Liver (tissue), 9 donors: ENCODE results near the gene SMIM23. TPM values are rescaled to one million over a fixed set of nuclear protein-coding genes. Genes with fewer than 3 reads are reported as not detected.

Source experiments
- DNase-seq: peaks from one replicate; pipeline ENCODE4 v3.0.0-alpha.2; 2017; ENCODE audit warnings: low spot score
- H3K27ac ChIP-seq, 2 donors: one replicate each; pipeline ENCODE4 v1.7.0; 2013; ENCODE audit warnings: inconsistent platforms in 2 of 2, low read length in 2 of 2, control low read depth in 1 of 2, low read depth in 1 of 2, mild to moderate bottlenecking in 1 of 2
- H3K27me3 ChIP-seq, 4 donors: one replicate each; pipeline versions ENCODE4 v1.6.1 to v1.7.0; 2013; ENCODE audit warnings: low read length in 3 of 4, inconsistent platforms in 1 of 4, mild to moderate bottlenecking in 1 of 4, moderate library complexity in 1 of 4; ENCODE audit not compliant: control insufficient read depth in 4 of 4, insufficient read depth in 4 of 4
- H3K36me3 ChIP-seq, 4 donors: one replicate each; pipeline versions ENCODE4 v1.6.1 to v1.7.0; 2013; ENCODE audit warnings: low read length in 3 of 4, mild to moderate bottlenecking in 3 of 4, low read depth in 1 of 4, moderate library complexity in 1 of 4; ENCODE audit not compliant: control insufficient read depth in 4 of 4, insufficient read depth in 3 of 4
- H3K4me1 ChIP-seq, 4 donors: one replicate each; pipeline versions ENCODE4 v1.6.1 to v1.7.0; 2013; ENCODE audit warnings: low read length in 3 of 4, mild to moderate bottlenecking in 3 of 4, moderate library complexity in 1 of 4; ENCODE audit not compliant: control insufficient read depth in 4 of 4, insufficient read depth in 4 of 4
- H3K4me3 ChIP-seq, 3 donors: one replicate each; pipeline versions ENCODE4 v1.6.1 to v1.7.0; 2013; ENCODE audit warnings: low read length in 3 of 3, control low read depth in 1 of 3, low read depth in 1 of 3, mild to moderate bottlenecking in 1 of 3
- H3K9ac ChIP-seq, 2 donors: one replicate each; pipeline ENCODE4 v1.7.0; 2013; ENCODE audit warnings: low read length in 2 of 2, mild to moderate bottlenecking in 2 of 2, moderate library complexity in 2 of 2, control low read depth in 1 of 2, low read depth in 1 of 2
- H3K9me3 ChIP-seq, 4 donors: one replicate each; pipeline versions ENCODE4 v1.6.1 to v1.7.0; 2013; ENCODE audit warnings: low read length in 3 of 4; ENCODE audit not compliant: control insufficient read depth in 4 of 4
- CTCF ChIP-seq: fragments of 150-350 bp; IDR thresholded peaks from 2 replicates; pipeline ENCODE4 v1.5.1; 2017; ENCODE audit warnings: improper control_type of control experiment, low read depth, low read length; ENCODE audit not compliant: missing input control
- EGR1 ChIP-seq, 2 donors: IDR thresholded peaks; 2 replicates each; pipeline ENCODE4 v1.6.1; 2016 to 2018; ENCODE audit warnings: antibody characterized with exemption in 2 of 2, low read depth in 2 of 2
- FOXA1 ChIP-seq: IDR thresholded peaks from 2 replicates; pipeline ENCODE4 v1.6.1; 2016; ENCODE audit warnings: antibody characterized with exemption
- FOXA2 ChIP-seq: IDR thresholded peaks from 2 replicates; pipeline ENCODE4 v1.6.1; 2016; ENCODE audit warnings: antibody characterized with exemption
- GABPA ChIP-seq, 2 donors: IDR thresholded peaks in 1 of 2; conservative IDR thresholded peaks in 1 of 2; 2 replicates each; pipeline ENCODE4 v1.6.1; 2016; ENCODE audit warnings: antibody characterized with exemption in 2 of 2, mild to moderate bottlenecking in 1 of 2, moderate library complexity in 1 of 2
- HNF4A ChIP-seq, 2 donors: conservative IDR thresholded peaks; 2 replicates each; pipeline ENCODE4 v1.6.1; 2016; ENCODE audit warnings: antibody characterized with exemption in 2 of 2, mild to moderate bottlenecking in 2 of 2
- HNF4G ChIP-seq: IDR thresholded peaks from 2 replicates; pipeline ENCODE4 v1.6.1; 2016; ENCODE audit warnings: antibody characterized with exemption
- JUND ChIP-seq, 2 donors: IDR thresholded peaks; 2 replicates each; pipeline ENCODE4 v1.6.1; 2016; ENCODE audit warnings: antibody characterized with exemption in 2 of 2
- MAX ChIP-seq: IDR thresholded peaks from 2 replicates; pipeline ENCODE4 v1.6.1; 2016; ENCODE audit warnings: antibody characterized with exemption
- NR2F2 ChIP-seq: IDR thresholded peaks from 2 replicates; pipeline ENCODE4 v1.6.1; 2016; ENCODE audit warnings: antibody characterized with exemption
- RXRA ChIP-seq, 2 donors: IDR thresholded peaks; 2 replicates each; pipeline ENCODE4 v1.6.1; 2017 to 2018; ENCODE audit warnings: antibody characterized with exemption in 2 of 2, mild to moderate bottlenecking in 1 of 2
- SP1 ChIP-seq: IDR thresholded peaks from 2 replicates; pipeline ENCODE4 v1.6.1; 2018; ENCODE audit warnings: antibody characterized with exemption, mild to moderate bottlenecking
- TAF1 ChIP-seq: conservative IDR thresholded peaks from 2 replicates; pipeline ENCODE4 v1.6.1; 2016; ENCODE audit warnings: antibody characterized with exemption, mild to moderate bottlenecking
- YY1 ChIP-seq: IDR thresholded peaks from 2 replicates; pipeline ENCODE4 v1.6.1; 2016; ENCODE audit warnings: antibody characterized with exemption, mild to moderate bottlenecking
- ZBTB33 ChIP-seq: IDR thresholded peaks from 2 replicates; pipeline ENCODE4 v1.6.1; 2016; ENCODE audit warnings: antibody characterized with exemption
- WGBS: extraction: QIAGEN DNeasy Blood & Tissue Kit; methylation state at CpG from one replicate; pipeline ENCODE4 v1.1.7; 2013; 5-methylcytosine and 5-hydroxymethylcytosine counted together
- polyA plus RNA-seq, 2 donors: library from polyadenylated mRNA; stranded (reverse) in 1 of 2; unstranded in 1 of 2; fragments of 200-250 nt in 1 of 2; fragments of >200 nt in 1 of 2; fragmentation: Nextera tagmentation in 1 of 2; extraction: Ambion mirVana in 1 of 2; gene quantifications; one replicate each; pipeline versions ENCODE4 v1.2.1 to v1.2.3, GENCODE V29; 2013 to 2015
- total RNA-seq, 2 donors: library from RNA; depleted of rRNA; stranded (reverse); fragments of >200 nt; gene quantifications; one replicate each; pipeline ENCODE4 v1.2.3, GENCODE V29; 2014
- TF ChIP-seq, protein P1 (sequence below): IDR thresholded peaks from 2 replicates; pipeline ENCODE4 v1.6.1; 2016; ENCODE audit warnings: antibody characterized with exemption
- TF ChIP-seq, protein P2 (sequence below): IDR thresholded peaks from 2 replicates; pipeline ENCODE4 v1.6.1; 2016; ENCODE audit warnings: antibody characterized with exemption, mild to moderate bottlenecking
- donor health status: healthy.
- donor health status: healthy.
- donor health status: healthy.
- donor health status: healthy.
- donor health status: healthy.

Gene SMIM23
- total and polyA plus RNA-seq, 4 donors: not detected

GRCh38 chr5:171748720-171749119 lies 36.9 kb upstream of the SMIM23 start:
- H3K9me3 ChIP-seq: no peaks in the 10 kb centered on the region
- TF ChIP-seq SP1 (no peak), YY1 (no peak), NR2F2 (no peak), HNF4A (conservative IDR thresholded peaks at IDR 0.05) (no peak), ZBTB33 (no peak), MAX (no peak), FOXA2 (no peak), FOXA1 (no peak)
- TF ChIP-seq, protein P1, sequence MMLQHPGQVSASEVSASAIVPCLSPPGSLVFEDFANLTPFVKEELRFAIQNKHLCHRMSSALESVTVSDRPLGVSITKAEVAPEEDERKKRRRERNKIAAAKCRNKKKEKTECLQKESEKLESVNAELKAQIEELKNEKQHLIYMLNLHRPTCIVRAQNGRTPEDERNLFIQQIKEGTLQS: no peak

DNA sequence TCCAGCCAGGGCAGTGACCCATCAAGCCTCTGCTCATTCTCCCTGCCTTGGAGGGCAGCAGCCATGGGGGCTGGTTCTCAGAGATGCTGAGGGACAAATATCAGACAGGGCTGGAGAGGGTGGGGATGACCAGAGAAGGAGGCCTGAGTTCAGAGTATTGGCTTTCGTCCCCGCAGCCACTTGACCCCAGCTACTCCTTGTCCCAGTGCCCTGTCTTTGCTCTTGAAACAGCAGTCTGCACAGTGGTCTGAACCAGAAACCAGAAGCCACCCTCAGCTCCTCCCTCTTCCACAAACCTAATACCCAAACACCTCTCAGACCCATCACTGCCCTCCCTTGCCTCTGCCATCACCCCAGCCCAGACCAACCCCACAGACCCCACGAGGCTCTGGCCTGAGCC lies 36.3 kb upstream of the SMIM23 start:
- no peaks in the 10 kb centered on the region for H3K9me3 ChIP-seq
- 85% methylated on average over 3 of the region's 3 CpGs for WGBS
- no peak for TF ChIP-seq ZBTB33
- no peak for TF ChIP-seq MAX
- TF ChIP-seq, protein P1: no peak
- no peak for TF ChIP-seq JUND (IDR thresholded peaks at IDR 0.05)
- TF ChIP-seq RXRA (IDR thresholded peaks at IDR 0.05): no peak
- no peak for TF ChIP-seq CTCF
- TF ChIP-seq GABPA (IDR thresholded peaks at IDR 0.05 in 1 of 2, conservative IDR thresholded peaks at IDR 0.05 in 1 of 2): no peak
- TF ChIP-seq YY1: no peak
- TF ChIP-seq SP1: no peak
- TF ChIP-seq FOXA2: no peak
- no peak for TF ChIP-seq EGR1 (IDR thresholded peaks at IDR 0.05; ENCODE audit: low read depth in 2 of 2)
- no peak for TF ChIP-seq TAF1
- TF ChIP-seq NR2F2: no peak
- TF ChIP-seq HNF4G: no peak
- TF ChIP-seq, protein P2, sequence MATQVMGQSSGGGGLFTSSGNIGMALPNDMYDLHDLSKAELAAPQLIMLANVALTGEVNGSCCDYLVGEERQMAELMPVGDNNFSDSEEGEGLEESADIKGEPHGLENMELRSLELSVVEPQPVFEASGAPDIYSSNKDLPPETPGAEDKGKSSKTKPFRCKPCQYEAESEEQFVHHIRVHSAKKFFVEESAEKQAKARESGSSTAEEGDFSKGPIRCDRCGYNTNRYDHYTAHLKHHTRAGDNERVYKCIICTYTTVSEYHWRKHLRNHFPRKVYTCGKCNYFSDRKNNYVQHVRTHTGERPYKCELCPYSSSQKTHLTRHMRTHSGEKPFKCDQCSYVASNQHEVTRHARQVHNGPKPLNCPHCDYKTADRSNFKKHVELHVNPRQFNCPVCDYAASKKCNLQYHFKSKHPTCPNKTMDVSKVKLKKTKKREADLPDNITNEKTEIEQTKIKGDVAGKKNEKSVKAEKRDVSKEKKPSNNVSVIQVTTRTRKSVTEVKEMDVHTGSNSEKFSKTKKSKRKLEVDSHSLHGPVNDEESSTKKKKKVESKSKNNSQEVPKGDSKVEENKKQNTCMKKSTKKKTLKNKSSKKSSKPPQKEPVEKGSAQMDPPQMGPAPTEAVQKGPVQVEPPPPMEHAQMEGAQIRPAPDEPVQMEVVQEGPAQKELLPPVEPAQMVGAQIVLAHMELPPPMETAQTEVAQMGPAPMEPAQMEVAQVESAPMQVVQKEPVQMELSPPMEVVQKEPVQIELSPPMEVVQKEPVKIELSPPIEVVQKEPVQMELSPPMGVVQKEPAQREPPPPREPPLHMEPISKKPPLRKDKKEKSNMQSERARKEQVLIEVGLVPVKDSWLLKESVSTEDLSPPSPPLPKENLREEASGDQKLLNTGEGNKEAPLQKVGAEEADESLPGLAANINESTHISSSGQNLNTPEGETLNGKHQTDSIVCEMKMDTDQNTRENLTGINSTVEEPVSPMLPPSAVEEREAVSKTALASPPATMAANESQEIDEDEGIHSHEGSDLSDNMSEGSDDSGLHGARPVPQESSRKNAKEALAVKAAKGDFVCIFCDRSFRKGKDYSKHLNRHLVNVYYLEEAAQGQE: no peak
- TF ChIP-seq FOXA1: no peak
- H3K4me3 ChIP-seq: no peak overlapping the region
- H3K36me3 ChIP-seq: no peaks in the 10 kb centered on the region
- DNase-seq: no peak
- H3K9ac ChIP-seq: no peak overlapping the region
- no peak overlapping the region for H3K27ac ChIP-seq
- no peaks in the 10 kb centered on the region for H3K4me1 ChIP-seq
- no peaks in the 10 kb centered on the region for H3K27me3 ChIP-seq

More at GRCh38 chr5:171748720-171749119, 36.9 kb upstream of the SMIM23 start:
- Histone ChIP-seq H3K27ac (no peak overlapping the region), H3K27me3 (no peaks in the 10 kb centered on the region), H3K9ac (no peak overlapping the region), H3K4me3 (no peak overlapping the region), H3K36me3 (no peaks in the 10 kb centered on the region), H3K4me1 (no peaks in the 10 kb centered on the region)
- WGBS: 87% methylated on average over 6 of the region's 6 CpGs
- no peak for DNase-seq
